MM.1S (cell line): Measurements from ENCODE around the gene ARRDC1.

Source experiments
- DNase-seq: peaks from one replicate; pipeline ENCODE4 v3.0.0-alpha.2; 2015
- H2AFZ ChIP-seq: fragments of 300-600 bp; sonication (generic); 2 replicates; pipeline ENCODE4 v1.6.0; 2016; ENCODE audit warnings: antibody characterized with exemption, low read length
- H3F3A ChIP-seq: fragments of 300-600 bp; sonication (generic); 2 replicates; pipeline ENCODE4 v1.6.1; 2016; ENCODE audit warnings: mild to moderate bottlenecking, antibody characterized with exemption, low read length, moderate library complexity, mixed read lengths; ENCODE audit not compliant: insufficient read depth
- H3K27ac ChIP-seq: fragments of 300-600 bp; sonication (generic); 2 replicates; pipeline ENCODE4 v1.5.1; 2016; ENCODE audit warnings: mild to moderate bottlenecking, low read length
- H3K27me3 ChIP-seq: fragments of 300-600 bp; sonication (generic); replicated peaks from 2 replicates; pipeline ENCODE4 v1.6.0; 2016; ENCODE audit warnings: low read length; ENCODE audit not compliant: insufficient read depth
- H3K36me3 ChIP-seq: fragments of 300-600 bp; sonication (generic); replicated peaks from 2 replicates; pipeline ENCODE4 v1.6.1; 2016; ENCODE audit warnings: mild to moderate bottlenecking, low read length, mixed read lengths; ENCODE audit not compliant: insufficient read depth
- H3K4me1 ChIP-seq: fragments of 300-600 bp; sonication (generic); 2 replicates; pipeline ENCODE4 v1.6.1; 2016; ENCODE audit warnings: low read length, mixed read lengths
- H3K4me2 ChIP-seq: fragments of 300-600 bp; sonication (generic); 2 replicates; pipeline ENCODE4 v1.6.0; 2016; ENCODE audit warnings: low read depth, low read length
- H3K4me3 ChIP-seq: fragments of 300-600 bp; sonication (generic); 2 replicates; pipeline ENCODE4 v1.5.1; 2016; ENCODE audit warnings: low read length, mixed read lengths
- H3K79me2 ChIP-seq: fragments of 300-600 bp; sonication (generic); 2 replicates; pipeline ENCODE4 v1.6.1; 2016; ENCODE audit warnings: mixed run types, low read length, mixed read lengths
- H3K9ac ChIP-seq: fragments of 300-600 bp; sonication (generic); 2 replicates; pipeline ENCODE4 v1.6.1; 2016; ENCODE audit warnings: low read length, mixed read lengths
- H3K9me2 ChIP-seq: fragments of 300-600 bp; sonication (generic); replicated peaks from 2 replicates; pipeline ENCODE4 v1.6.1; 2016; ENCODE audit warnings: mild to moderate bottlenecking, low read length, mixed read lengths; ENCODE audit not compliant: insufficient read depth
- H3K9me3 ChIP-seq: fragments of 300-600 bp; sonication (generic); replicated peaks from 2 replicates; pipeline ENCODE4 v1.6.1; 2016; ENCODE audit warnings: mild to moderate bottlenecking, low read length, mixed read lengths; ENCODE audit not compliant: insufficient read depth
- H4K20me1 ChIP-seq: fragments of 300-600 bp; sonication (generic); 2 replicates; pipeline ENCODE4 v1.6.1; 2016; ENCODE audit warnings: mild to moderate bottlenecking, low read length, moderate library complexity, mixed read lengths; ENCODE audit not compliant: insufficient read depth
- EZH2 ChIP-seq: fragments of 300-600 bp; sonication (generic); optimal IDR thresholded peaks from 2 replicates; pipeline ENCODE3; 2017; ENCODE audit warnings: low read depth, mild to moderate bottlenecking, antibody characterized with exemption, low read length, mixed read lengths
- EZH2phosphoT487 ChIP-seq: fragments of 300-600 bp; sonication (generic); IDR thresholded peaks from 2 replicates; pipeline ENCODE4 v1.6.1; 2018; ENCODE audit warnings: antibody characterized with exemption, low read length
- TF ChIP-seq, protein P1 (sequence below): fragments of 300-600 bp; sonication (generic); IDR thresholded peaks from 2 replicates; pipeline ENCODE4 v1.5.1; 2016; ENCODE audit warnings: antibody characterized with exemption, low read length, mixed read lengths

The ARRDC1 gene

DNA sequence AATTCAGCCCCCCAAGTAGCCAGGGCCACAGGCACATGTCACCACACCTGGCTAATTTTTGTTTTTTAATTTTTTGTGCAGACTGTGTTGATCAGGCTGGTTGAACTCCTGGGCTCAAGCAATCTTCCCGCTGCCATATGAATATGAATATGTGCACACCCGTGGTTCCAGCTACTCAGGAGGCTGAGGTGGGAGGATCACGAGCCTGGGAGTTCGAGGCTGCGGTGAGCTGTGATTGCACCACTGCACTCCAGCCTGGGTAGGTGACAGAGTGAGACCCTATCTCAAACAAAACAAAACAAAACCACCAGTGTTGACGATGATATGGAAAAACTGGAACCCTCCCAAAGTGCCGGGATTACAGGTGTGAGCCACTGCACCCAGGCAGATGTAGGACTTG lies 45.3 kb downstream of the ARRDC1 start:
- Histone ChIP-seq H3K4me3 (no peak overlapping the region), H3K9me2 (no peaks in the 10 kb centered on the region), H3K9me3 (no peaks in the 10 kb centered on the region), H3K27ac (no peak overlapping the region), H3K79me2 (peaks cover 76% of the 10 kb centered on the region), H2AFZ (no peak overlapping the region), H3K27me3 (no peaks in the 10 kb centered on the region), H4K20me1 (no peaks in the 10 kb centered on the region), H3K36me3 (no peaks in the 10 kb centered on the region), H3F3A (no peaks in the 10 kb centered on the region), H3K4me2 (no peak overlapping the region), H3K4me1 (no peaks in the 10 kb centered on the region), H3K9ac (no peak overlapping the region)
- TF ChIP-seq, protein P1, sequence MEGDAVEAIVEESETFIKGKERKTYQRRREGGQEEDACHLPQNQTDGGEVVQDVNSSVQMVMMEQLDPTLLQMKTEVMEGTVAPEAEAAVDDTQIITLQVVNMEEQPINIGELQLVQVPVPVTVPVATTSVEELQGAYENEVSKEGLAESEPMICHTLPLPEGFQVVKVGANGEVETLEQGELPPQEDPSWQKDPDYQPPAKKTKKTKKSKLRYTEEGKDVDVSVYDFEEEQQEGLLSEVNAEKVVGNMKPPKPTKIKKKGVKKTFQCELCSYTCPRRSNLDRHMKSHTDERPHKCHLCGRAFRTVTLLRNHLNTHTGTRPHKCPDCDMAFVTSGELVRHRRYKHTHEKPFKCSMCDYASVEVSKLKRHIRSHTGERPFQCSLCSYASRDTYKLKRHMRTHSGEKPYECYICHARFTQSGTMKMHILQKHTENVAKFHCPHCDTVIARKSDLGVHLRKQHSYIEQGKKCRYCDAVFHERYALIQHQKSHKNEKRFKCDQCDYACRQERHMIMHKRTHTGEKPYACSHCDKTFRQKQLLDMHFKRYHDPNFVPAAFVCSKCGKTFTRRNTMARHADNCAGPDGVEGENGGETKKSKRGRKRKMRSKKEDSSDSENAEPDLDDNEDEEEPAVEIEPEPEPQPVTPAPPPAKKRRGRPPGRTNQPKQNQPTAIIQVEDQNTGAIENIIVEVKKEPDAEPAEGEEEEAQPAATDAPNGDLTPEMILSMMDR = no peak
- TF ChIP-seq EZH2 (no peak), EZH2phosphoT487 (no peak)
- DNase-seq = no peak

DNA sequence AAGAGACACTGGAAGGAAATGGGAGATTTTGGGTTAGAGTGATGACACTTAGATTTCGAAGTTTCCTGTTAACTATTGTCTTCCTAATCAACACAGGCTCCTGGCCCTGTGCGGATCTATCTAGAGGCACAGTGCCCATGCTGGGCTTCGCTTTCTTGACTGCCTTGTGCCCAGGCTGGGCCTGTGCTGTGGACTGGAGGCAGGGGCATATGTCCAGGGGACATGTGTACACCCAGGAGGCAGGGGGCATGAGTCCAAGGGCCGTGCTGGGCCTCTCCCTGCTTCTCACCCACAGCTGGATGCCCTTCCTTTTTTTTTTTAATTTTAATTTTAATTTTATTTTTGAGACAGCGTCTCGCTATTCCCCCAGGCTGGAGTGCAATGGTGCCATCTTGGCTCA lies 50.9 kb downstream of the ARRDC1 start:
- H3K36me3 ChIP-seq = no peaks in the 10 kb centered on the region
- no peak overlapping the region for H3K9ac ChIP-seq
- H3K4me3 ChIP-seq = no peak overlapping the region
- H2AFZ ChIP-seq = no peak overlapping the region
- no peaks in the 10 kb centered on the region for H3F3A ChIP-seq
- H3K27ac ChIP-seq = no peak overlapping the region
- no peaks in the 10 kb centered on the region for H4K20me1 ChIP-seq
- H3K9me3 ChIP-seq = no peaks in the 10 kb centered on the region
- no peak overlapping the region for H3K4me2 ChIP-seq
- DNase-seq = no peak
- no peaks in the 10 kb centered on the region for H3K4me1 ChIP-seq
- TF ChIP-seq EZH2 (no peak), EZH2phosphoT487 (no peak)
- TF ChIP-seq, protein P1 = no peak
- H3K27me3 ChIP-seq = no peaks in the 10 kb centered on the region
- H3K79me2 ChIP-seq = peaks cover 74% of the 10 kb centered on the region
- H3K9me2 ChIP-seq = no peaks in the 10 kb centered on the region

DNA sequence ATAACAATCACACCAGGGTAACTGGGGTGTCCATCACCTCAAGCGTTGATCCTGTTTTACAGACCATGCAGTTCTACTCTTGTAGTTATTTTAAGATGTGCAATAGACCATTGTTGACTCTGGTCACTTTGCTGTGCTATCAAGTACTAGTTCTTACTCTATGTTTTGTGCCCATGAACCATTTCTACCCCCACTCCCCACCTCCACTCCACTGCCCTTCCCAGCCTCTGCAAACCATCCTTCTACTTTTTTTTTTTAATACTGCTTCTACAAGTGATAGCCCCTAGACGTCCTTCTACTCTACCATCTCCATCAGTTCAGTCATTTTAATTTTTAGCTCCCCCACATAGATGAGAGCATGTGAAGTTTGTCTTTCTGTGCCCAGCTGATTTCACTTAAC lies 52.1 kb downstream of the ARRDC1 start:
- H3K27me3 ChIP-seq = no peaks in the 10 kb centered on the region
- H3K4me3 ChIP-seq = no peak overlapping the region
- H3K9ac ChIP-seq = no peak overlapping the region
- H2AFZ ChIP-seq = no peak overlapping the region
- H3K36me3 ChIP-seq = no peaks in the 10 kb centered on the region
- peaks cover 77% of the 10 kb centered on the region for H3K79me2 ChIP-seq
- no peaks in the 10 kb centered on the region for H3K4me1 ChIP-seq
- no peak for DNase-seq
- H3K4me2 ChIP-seq = no peak overlapping the region
- no peak overlapping the region for H3K27ac ChIP-seq
- no peaks in the 10 kb centered on the region for H4K20me1 ChIP-seq
- H3F3A ChIP-seq = no peaks in the 10 kb centered on the region
- no peaks in the 10 kb centered on the region for H3K9me2 ChIP-seq
- TF ChIP-seq EZH2phosphoT487 (no peak), EZH2 (no peak)
- TF ChIP-seq, protein P1 = no peak
- no peaks in the 10 kb centered on the region for H3K9me3 ChIP-seq
